GM23338 (cell line): ENCODE data around the gene LAMA1. TPM values are rescaled to one million over a fixed set of nuclear protein-coding genes. Genes with fewer than 3 reads are reported as not detected.

Experiments
- ATAC-seq: fragments of 200-7000 bp; cut with Tn5 transposase; 3 replicates; pipeline ENCODE4 v1.9.1; 2020
- DNase-seq: peaks from one replicate; pipeline ENCODE4 v3.0.0-alpha.2; 2015; ENCODE audit warnings: low spot score
- H2AFZ ChIP-seq: fragments of 200-600 bp; sonication (generic); 2 replicates; pipeline ENCODE4 v1.8.0; 2016; ENCODE audit warnings: antibody characterized with exemption, mild to moderate bottlenecking, moderate library complexity
- H3F3A ChIP-seq: fragments of 200-600 bp; sonication (generic); replicated peaks from 2 replicates; pipeline ENCODE4 v1.8.0; 2017; ENCODE audit warnings: antibody characterized with exemption, mixed run types, low read depth
- H3K27ac ChIP-seq: fragments of 200-600 bp; sonication (generic); 2 replicates; pipeline ENCODE4 v1.6.1; 2016; ENCODE audit warnings: low read depth
- H3K27me3 ChIP-seq: fragments of 200-600 bp; sonication (generic); 2 replicates; pipeline ENCODE4 v1.8.0; 2016; ENCODE audit warnings: mild to moderate bottlenecking, mixed run types, moderate library complexity; ENCODE audit not compliant: insufficient read depth
- H3K36me3 ChIP-seq: fragments of 200-600 bp; sonication (generic); 2 replicates; pipeline ENCODE4 v1.8.0; 2016; ENCODE audit warnings: mild to moderate bottlenecking; ENCODE audit not compliant: insufficient read depth
- H3K4me1 ChIP-seq: fragments of 200-600 bp; sonication (generic); 2 replicates; pipeline ENCODE4 v1.8.0; 2016; ENCODE audit warnings: mild to moderate bottlenecking, moderate library complexity; ENCODE audit not compliant: insufficient read depth
- H3K4me2 ChIP-seq: fragments of 200-600 bp; sonication (generic); 2 replicates; pipeline ENCODE4 v1.7.1; 2017; ENCODE audit warnings: mixed run types
- H3K4me3 ChIP-seq: fragments of 200-600 bp; sonication (generic); 2 replicates; pipeline ENCODE4 v1.6.1; 2016; ENCODE audit warnings: mixed run types
- H3K79me2 ChIP-seq: fragments of 200-600 bp; sonication (generic); replicated peaks from 2 replicates; pipeline ENCODE4 v1.8.0; 2017; ENCODE audit warnings: mild to moderate bottlenecking; ENCODE audit not compliant: insufficient read depth
- H3K9me2 ChIP-seq: fragments of 200-600 bp; sonication (generic); 2 replicates; pipeline ENCODE4 v1.8.0; 2017; ENCODE audit not compliant: insufficient read depth
- H4K20me1 ChIP-seq: fragments of 200-600 bp; sonication (generic); replicated peaks from 2 replicates; pipeline ENCODE4 v1.8.0; 2017; ENCODE audit warnings: mild to moderate bottlenecking; ENCODE audit not compliant: insufficient read depth
- H3K27ac Mint-ChIP-seq: 2 replicates; pipeline ENCODE4 v1.8.0; 2020; ENCODE audit warnings: inconsistent platforms, mild to moderate bottlenecking, moderate library complexity, mixed read lengths
- H3K27me3 Mint-ChIP-seq: 3 replicates; pipeline ENCODE4 v1.8.0; 2022; ENCODE audit warnings: low read depth, mild to moderate bottlenecking, moderate library complexity, mixed read lengths, inconsistent platforms; ENCODE audit not compliant: insufficient read depth, poor library complexity
- H3K36me3 Mint-ChIP-seq: 3 replicates; pipeline ENCODE4 v1.8.0; 2021; ENCODE audit warnings: low read depth, mild to moderate bottlenecking, inconsistent platforms, moderate library complexity, mixed read lengths
- H3K4me1 Mint-ChIP-seq: 3 replicates; pipeline ENCODE4 v1.8.0; 2020; ENCODE audit warnings: mild to moderate bottlenecking, inconsistent platforms, mixed read lengths
- H3K4me3 Mint-ChIP-seq: 3 replicates; pipeline ENCODE4 v1.8.0; 2021; ENCODE audit warnings: moderate library complexity, mild to moderate bottlenecking, inconsistent platforms, mixed read lengths
- H3K9me3 Mint-ChIP-seq: 3 replicates; pipeline ENCODE4 v1.8.0; 2020; ENCODE audit warnings: moderate library complexity, mild to moderate bottlenecking, inconsistent platforms, mixed read lengths
- JUNB ChIP-seq: IDR thresholded peaks from one replicate; pipeline ENCODE4 v1.6.1; 2016; ENCODE audit warnings: antibody characterized with exemption; ENCODE audit not compliant: unreplicated experiment
- polyA plus RNA-seq: library from polyadenylated mRNA; unstranded; fragments of >200 nt; fragmentation: Nextera tagmentation; extraction: Ambion mirVana; gene quantifications from 2 replicates; pipeline ENCODE4 v1.2.1, GENCODE V29; 2016
- total RNA-seq: library from RNA; depleted of rRNA; stranded (reverse); fragments of >200 nt; shearing (Covaris generic); gene quantifications from 2 replicates; pipeline ENCODE4 v1.2.3, GENCODE V29; 2014
- TF ChIP-seq, protein P1 (sequence below): fragments of 250-450 bp; sonication (Bioruptor Pico); IDR thresholded peaks from 2 replicates; pipeline ENCODE4 v1.5.0; 2020; ENCODE audit warnings: mild to moderate bottlenecking, moderate library complexity
- TF ChIP-seq, protein P2 (sequence below), 2 experiments: fragments of 200-600 bp in 1 of 2; sonication (generic) in 1 of 2; conservative IDR thresholded peaks; 2 replicates each; pipeline versions ENCODE4 v1.5.1 to v1.6.1; 2016 to 2017; ENCODE audit warnings: antibody characterized with exemption in 2 of 2, low read depth in 2 of 2, mild to moderate bottlenecking in 2 of 2, moderate library complexity in 1 of 2
- TF ChIP-seq, protein P3 (sequence below): IDR thresholded peaks from one replicate; pipeline ENCODE4 v1.6.1; 2018; ENCODE audit warnings: antibody characterized with exemption; ENCODE audit not compliant: unreplicated experiment

The LAMA1 gene
- total and polyA plus RNA-seq, 2 experiments from 2014 or later: 14.8 to 52.3 TPM

DNA sequence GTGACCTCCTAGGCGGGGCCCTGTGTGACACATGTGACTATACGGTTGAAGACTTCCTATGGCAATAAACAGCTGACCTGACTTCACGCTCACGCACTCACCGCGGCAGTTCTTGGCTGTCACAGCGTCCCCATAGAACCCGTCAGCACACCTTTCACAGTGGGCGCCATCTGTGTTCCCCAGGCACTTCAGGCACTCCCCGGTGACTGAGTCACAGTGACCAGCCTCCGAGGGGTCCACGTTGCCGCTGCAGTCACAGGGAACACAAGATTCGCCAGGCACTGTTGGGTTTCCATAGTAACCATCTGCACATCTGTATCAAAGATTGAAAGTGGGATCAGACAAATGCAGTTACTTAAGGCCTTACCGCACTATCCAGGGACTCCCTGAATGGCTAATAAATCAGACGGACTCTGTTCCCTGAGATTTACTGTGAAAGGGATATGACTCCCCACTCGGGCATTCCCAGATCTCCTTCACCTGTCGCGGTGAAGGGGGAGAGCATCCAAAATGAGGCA is 94.5 kb downstream of the LAMA1 start (continued):
- TF ChIP-seq, protein P1, sequence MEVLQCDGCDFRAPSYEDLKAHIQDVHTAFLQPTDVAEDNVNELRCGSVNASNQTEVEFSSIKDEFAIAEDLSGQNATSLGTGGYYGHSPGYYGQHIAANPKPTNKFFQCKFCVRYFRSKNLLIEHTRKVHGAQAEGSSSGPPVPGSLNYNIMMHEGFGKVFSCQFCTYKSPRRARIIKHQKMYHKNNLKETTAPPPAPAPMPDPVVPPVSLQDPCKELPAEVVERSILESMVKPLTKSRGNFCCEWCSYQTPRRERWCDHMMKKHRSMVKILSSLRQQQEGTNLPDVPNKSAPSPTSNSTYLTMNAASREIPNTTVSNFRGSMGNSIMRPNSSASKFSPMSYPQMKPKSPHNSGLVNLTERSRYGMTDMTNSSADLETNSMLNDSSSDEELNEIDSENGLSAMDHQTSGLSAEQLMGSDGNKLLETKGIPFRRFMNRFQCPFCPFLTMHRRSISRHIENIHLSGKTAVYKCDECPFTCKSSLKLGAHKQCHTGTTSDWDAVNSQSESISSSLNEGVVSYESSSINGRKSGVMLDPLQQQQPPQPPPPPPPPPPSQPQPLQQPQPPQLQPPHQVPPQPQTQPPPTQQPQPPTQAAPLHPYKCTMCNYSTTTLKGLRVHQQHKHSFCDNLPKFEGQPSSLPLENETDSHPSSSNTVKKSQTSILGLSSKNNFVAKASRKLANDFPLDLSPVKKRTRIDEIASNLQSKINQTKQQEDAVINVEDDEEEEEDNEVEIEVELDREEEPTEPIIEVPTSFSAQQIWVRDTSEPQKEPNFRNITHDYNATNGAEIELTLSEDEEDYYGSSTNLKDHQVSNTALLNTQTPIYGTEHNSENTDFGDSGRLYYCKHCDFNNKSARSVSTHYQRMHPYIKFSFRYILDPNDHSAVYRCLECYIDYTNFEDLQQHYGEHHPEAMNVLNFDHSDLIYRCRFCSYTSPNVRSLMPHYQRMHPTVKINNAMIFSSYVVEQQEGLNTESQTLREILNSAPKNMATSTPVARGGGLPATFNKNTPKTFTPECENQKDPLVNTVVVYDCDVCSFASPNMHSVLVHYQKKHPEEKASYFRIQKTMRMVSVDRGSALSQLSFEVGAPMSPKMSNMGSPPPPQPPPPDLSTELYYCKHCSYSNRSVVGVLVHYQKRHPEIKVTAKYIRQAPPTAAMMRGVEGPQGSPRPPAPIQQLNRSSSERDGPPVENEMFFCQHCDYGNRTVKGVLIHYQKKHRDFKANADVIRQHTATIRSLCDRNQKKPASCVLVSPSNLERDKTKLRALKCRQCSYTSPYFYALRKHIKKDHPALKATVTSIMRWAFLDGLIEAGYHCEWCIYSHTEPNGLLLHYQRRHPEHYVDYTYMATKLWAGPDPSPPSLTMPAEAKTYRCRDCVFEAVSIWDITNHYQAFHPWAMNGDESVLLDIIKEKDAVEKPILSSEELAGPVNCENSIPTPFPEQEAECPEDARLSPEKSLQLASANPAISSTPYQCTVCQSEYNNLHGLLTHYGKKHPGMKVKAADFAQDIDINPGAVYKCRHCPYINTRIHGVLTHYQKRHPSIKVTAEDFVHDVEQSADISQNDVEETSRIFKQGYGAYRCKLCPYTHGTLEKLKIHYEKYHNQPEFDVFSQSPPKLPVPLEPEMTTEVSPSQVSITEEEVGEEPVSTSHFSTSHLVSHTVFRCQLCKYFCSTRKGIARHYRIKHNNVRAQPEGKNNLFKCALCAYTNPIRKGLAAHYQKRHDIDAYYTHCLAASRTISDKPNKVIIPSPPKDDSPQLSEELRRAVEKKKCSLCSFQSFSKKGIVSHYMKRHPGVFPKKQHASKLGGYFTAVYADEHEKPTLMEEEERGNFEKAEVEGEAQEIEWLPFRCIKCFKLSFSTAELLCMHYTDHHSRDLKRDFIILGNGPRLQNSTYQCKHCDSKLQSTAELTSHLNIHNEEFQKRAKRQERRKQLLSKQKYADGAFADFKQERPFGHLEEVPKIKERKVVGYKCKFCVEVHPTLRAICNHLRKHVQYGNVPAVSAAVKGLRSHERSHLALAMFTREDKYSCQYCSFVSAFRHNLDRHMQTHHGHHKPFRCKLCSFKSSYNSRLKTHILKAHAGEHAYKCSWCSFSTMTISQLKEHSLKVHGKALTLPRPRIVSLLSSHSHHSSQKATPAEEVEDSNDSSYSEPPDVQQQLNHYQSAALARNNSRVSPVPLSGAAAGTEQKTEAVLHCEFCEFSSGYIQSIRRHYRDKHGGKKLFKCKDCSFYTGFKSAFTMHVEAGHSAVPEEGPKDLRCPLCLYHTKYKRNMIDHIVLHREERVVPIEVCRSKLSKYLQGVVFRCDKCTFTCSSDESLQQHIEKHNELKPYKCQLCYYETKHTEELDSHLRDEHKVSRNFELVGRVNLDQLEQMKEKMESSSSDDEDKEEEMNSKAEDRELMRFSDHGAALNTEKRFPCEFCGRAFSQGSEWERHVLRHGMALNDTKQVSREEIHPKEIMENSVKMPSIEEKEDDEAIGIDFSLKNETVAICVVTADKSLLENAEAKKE (CRISPR knock-in tag): no peak

DNA sequence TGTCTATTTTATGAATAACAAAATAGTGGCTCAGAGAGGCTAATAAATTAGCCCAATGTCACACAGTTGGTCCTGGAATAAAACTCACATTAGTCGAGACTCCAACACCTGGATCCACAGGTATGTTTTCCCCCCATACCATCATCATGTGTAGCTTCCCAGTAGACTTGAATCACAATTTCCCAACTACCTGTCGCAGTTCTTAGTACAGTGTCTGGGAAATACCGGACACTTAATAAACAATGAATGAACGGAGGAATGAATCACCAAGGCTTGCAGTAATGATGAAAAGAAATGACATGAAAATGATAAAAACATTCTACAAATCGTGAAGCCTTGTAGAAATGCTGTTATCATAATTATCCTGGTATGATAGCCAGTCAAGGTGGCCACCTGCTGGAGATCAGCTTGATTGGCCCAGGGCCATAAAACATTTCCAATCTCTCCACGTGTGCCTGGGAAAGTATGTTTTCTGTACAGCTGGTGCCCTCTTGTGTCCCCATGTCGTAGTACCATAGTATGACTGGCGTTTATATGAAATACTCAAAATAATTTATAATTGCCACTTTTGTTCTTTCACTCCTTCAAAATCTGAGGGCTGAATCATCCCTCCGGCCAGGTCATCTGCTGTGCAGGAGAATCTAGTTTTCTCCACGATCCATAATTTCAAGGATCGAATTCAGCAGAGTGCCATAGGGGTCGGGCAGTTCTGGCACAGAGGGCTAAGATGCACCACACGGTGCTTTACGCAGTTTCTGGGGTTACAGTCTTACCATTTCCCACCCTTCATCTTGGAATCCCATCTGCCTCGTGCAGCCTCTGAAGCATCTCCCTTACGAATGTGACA is 95.4 kb downstream of the LAMA1 start:
- TF ChIP-seq, protein P2, sequence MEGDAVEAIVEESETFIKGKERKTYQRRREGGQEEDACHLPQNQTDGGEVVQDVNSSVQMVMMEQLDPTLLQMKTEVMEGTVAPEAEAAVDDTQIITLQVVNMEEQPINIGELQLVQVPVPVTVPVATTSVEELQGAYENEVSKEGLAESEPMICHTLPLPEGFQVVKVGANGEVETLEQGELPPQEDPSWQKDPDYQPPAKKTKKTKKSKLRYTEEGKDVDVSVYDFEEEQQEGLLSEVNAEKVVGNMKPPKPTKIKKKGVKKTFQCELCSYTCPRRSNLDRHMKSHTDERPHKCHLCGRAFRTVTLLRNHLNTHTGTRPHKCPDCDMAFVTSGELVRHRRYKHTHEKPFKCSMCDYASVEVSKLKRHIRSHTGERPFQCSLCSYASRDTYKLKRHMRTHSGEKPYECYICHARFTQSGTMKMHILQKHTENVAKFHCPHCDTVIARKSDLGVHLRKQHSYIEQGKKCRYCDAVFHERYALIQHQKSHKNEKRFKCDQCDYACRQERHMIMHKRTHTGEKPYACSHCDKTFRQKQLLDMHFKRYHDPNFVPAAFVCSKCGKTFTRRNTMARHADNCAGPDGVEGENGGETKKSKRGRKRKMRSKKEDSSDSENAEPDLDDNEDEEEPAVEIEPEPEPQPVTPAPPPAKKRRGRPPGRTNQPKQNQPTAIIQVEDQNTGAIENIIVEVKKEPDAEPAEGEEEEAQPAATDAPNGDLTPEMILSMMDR (conservative IDR thresholded peaks at IDR 0.05; ENCODE audit: low read depth in 2 of 2): peak; percentile 34 to 49
- no peak for TF ChIP-seq JUNB
- TF ChIP-seq, protein P3, sequence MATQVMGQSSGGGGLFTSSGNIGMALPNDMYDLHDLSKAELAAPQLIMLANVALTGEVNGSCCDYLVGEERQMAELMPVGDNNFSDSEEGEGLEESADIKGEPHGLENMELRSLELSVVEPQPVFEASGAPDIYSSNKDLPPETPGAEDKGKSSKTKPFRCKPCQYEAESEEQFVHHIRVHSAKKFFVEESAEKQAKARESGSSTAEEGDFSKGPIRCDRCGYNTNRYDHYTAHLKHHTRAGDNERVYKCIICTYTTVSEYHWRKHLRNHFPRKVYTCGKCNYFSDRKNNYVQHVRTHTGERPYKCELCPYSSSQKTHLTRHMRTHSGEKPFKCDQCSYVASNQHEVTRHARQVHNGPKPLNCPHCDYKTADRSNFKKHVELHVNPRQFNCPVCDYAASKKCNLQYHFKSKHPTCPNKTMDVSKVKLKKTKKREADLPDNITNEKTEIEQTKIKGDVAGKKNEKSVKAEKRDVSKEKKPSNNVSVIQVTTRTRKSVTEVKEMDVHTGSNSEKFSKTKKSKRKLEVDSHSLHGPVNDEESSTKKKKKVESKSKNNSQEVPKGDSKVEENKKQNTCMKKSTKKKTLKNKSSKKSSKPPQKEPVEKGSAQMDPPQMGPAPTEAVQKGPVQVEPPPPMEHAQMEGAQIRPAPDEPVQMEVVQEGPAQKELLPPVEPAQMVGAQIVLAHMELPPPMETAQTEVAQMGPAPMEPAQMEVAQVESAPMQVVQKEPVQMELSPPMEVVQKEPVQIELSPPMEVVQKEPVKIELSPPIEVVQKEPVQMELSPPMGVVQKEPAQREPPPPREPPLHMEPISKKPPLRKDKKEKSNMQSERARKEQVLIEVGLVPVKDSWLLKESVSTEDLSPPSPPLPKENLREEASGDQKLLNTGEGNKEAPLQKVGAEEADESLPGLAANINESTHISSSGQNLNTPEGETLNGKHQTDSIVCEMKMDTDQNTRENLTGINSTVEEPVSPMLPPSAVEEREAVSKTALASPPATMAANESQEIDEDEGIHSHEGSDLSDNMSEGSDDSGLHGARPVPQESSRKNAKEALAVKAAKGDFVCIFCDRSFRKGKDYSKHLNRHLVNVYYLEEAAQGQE: no peak
- no peak overlapping the region for H3K27ac ChIP-seq
- ATAC-seq (no peak; the same call in 2 of the 3 replicates), DNase-seq (no peak)
- peaks cover 6% of the 10 kb centered on the region for H3K27me3 Mint-ChIP-seq
- no peak overlapping the region for H3K4me3 Mint-ChIP-seq
- 0 out of 3 replicates have a peak, but pooled peaks cover 3% of the 10 kb centered on the region for H3K4me1 Mint-ChIP-seq
- no peak overlapping the region for H3K4me2 ChIP-seq
- H3K27me3 ChIP-seq: no peaks in the 10 kb centered on the region
- H3K9me2 ChIP-seq: no peaks in the 10 kb centered on the region
- H3K27ac Mint-ChIP-seq: no peak overlapping the region
- H3K4me3 ChIP-seq: no peak overlapping the region
- no peaks in the 10 kb centered on the region for H4K20me1 ChIP-seq
- peaks cover 31% of the 10 kb centered on the region for H3K36me3 Mint-ChIP-seq
- no peaks in the 10 kb centered on the region for H3K36me3 ChIP-seq
- no peak overlapping the region for H2AFZ ChIP-seq
- H3K9me3 Mint-ChIP-seq: no peaks in the 10 kb centered on the region
- no peaks in the 10 kb centered on the region for H3F3A ChIP-seq
- no peaks in the 10 kb centered on the region for H3K4me1 ChIP-seq
- H3K79me2 ChIP-seq: no peaks in the 10 kb centered on the region
